Measurements from ENCODE around the gene CBFA2T2.

GRCh38 chr20:33490934-33491656, 1.2 kb downstream of the CBFA2T2 start:
- TF ChIP-seq USF2 (IDR thresholded peaks at IDR 0.05; ENCODE audit: low read depth, low read length), result no peak
- TF ChIP-seq CTCF (conservative IDR thresholded peaks at IDR 0.05; ENCODE audit: low read depth, low read length), result no peak
- TF ChIP-seq MXI1 (IDR thresholded peaks at IDR 0.05; ENCODE audit: borderline replicate concordance, low read depth, low read length), result no peak
- TF ChIP-seq MAFK (IDR thresholded peaks at IDR 0.05; ENCODE audit: low read depth, low read length), result no peak
- TF ChIP-seq SMC3 (IDR thresholded peaks at IDR 0.05; ENCODE audit: low read depth, low read length), result no peak
- no peak for TF ChIP-seq MAZ (IDR thresholded peaks at IDR 0.05; ENCODE audit: borderline replicate concordance, low read depth, low read length)

All from IMR-90 (cell line).